GM06990 (cell line): ENCODE results near the gene SEPTIN8.

Experiments
- DNase-seq: peaks from one replicate; pipeline ENCODE4 v3.0.0-alpha.2; 2011; ENCODE audit not compliant: insufficient read length; ENCODE audit errors: extremely low read depth
- H3K27me3 ChIP-seq: replicated peaks from 2 replicates; pipeline ENCODE4 v1.6.0; 2011; ENCODE audit warnings: low read length; ENCODE audit not compliant: control insufficient read depth, insufficient read depth
- H3K36me3 ChIP-seq: 2 replicates; pipeline ENCODE4 v1.5.1; 2011; ENCODE audit warnings: low read length; ENCODE audit not compliant: control insufficient read depth, insufficient read depth
- H3K4me3 ChIP-seq: replicated peaks from 2 replicates; pipeline ENCODE4 v1.5.1; 2011; ENCODE audit warnings: low read depth, mild to moderate bottlenecking, control low read depth, low read length
- CTCF ChIP-seq: IDR thresholded peaks from 2 replicates; pipeline ENCODE4 v1.5.1; 2011; ENCODE audit warnings: low read length, control low read depth, mild to moderate bottlenecking, inconsistent platforms; ENCODE audit not compliant: insufficient read depth, poor library complexity, severe bottlenecking

SEPTIN8 gene

DNA sequence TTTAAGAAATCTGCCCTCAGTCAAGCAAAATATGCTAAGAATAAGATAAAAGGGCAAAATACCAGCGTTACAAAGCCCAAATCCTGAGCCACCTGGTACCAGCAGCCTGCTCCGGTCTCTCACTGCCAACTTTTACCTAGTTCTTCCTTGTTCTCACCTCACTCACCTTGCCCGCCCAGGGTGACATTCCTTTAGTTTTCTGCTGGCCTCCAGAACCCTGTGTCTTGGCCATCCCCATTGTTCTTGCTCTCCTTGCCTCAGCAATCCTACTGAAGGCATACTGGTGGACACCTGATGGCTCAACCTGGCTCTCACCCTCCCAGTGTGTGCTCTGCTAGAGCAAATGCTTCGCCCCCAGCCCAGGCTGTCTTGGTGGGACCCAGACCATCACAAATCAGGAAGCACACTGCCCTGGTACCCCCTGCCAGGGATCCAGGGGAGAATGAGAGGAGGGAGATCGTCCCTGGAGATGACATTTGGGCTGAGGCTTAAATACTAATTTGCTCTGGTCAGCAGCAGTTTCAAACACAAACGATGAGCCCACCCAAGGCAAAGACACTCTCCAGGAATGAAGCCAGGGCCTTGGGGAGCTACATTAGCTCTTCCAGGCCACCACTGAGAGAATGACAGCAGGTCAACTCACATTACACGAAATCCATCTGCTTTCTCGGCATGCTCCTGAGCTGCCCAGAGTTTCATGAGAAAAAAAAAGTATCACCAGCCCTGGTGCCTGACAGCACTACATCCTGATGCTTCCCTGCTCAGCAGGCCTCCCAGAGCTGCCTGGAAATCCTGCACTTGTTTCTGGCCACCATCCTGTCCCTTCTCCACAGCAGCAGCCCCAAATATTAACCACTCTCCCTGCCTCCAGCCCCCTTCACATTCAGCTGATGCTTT, 12.2 kb upstream of the SEPTIN8 start:
- H3K36me3 ChIP-seq: no peaks in the 10 kb centered on the region
- H3K27me3 ChIP-seq: no peaks in the 10 kb centered on the region
- no peak for DNase-seq
- no peak for TF ChIP-seq CTCF
- no peak overlapping the region for H3K4me3 ChIP-seq

DNA sequence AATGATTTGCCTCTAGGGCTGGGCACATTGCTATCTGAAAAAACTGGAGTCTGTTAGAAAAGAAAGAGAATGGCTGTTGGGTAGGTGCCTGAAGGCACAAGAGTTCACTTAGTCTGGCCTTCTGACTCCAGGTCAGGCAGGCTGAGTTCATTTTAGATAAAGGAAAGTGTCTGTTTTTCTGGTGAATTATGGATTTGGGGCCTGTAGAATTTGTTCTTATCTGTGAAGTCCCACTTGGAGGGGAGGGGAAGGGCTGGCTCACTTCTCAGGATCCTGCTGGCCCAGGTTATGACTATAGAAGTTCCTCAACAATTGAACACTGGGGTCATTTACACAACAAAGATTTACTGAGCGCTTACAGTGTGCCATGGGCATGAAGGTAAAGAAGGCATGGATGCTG, 11.5 kb upstream of the SEPTIN8 start:
- H3K36me3 ChIP-seq: no peaks in the 10 kb centered on the region
- H3K27me3 ChIP-seq: no peaks in the 10 kb centered on the region
- no peak for DNase-seq
- no peak overlapping the region for H3K4me3 ChIP-seq
- no peak for TF ChIP-seq CTCF

GRCh38 chr5:132787076-132787475, 10.0 kb upstream of the SEPTIN8 start:
- no peak for TF ChIP-seq CTCF
- no peak overlapping the region for H3K4me3 ChIP-seq
- no peaks in the 10 kb centered on the region for H3K27me3 ChIP-seq
- H3K36me3 ChIP-seq: no peaks in the 10 kb centered on the region
- DNase-seq: no peak

- no peaks in the 10 kb centered on the region for H3K36me3 ChIP-seq
- no peak overlapping the region for H3K4me3 ChIP-seq
- no peaks in the 10 kb centered on the region for H3K27me3 ChIP-seq
- no peak for TF ChIP-seq CTCF
- no peak for DNase-seq
Measured at GRCh38 chr5:132785864-132786263, 8.8 kb upstream of the SEPTIN8 start.

DNA sequence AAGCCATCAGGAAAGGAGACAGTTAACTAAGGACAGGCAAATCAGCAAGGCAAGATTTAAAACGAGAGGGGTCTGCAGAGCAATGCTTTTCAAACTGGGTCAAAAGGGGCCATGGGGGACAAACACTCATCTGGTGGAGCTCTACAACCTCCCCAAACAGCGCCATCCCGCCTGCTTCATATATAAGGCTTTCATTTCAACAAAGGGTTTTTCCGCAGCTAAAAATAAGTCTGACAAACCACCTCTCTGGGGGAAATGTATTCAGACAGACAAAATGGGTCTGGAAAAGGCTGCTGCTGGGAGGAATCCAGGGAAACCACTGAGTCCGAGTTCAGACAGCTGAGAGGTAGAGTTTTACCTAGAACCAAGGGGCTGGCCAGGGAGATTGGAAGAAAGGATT, 8.3 kb upstream of the SEPTIN8 start:
- no peak overlapping the region for H3K4me3 ChIP-seq
- no peaks in the 10 kb centered on the region for H3K27me3 ChIP-seq
- H3K36me3 ChIP-seq: no peaks in the 10 kb centered on the region
- no peak for DNase-seq
- no peak for TF ChIP-seq CTCF
